GM12891 (cell line): ENCODE data around the gene SMARCC1.

Experiments
- POLR2A ChIP-seq: IDR thresholded peaks from 2 replicates; pipeline ENCODE4 v1.6.1; 2011; ENCODE audit warnings: low read depth, low read length, control low read depth
- POLR2AphosphoS5 ChIP-seq: IDR thresholded peaks from 2 replicates; pipeline ENCODE4 v1.6.1; 2011; ENCODE audit warnings: low read depth, low read length, control low read depth
- SPI1 ChIP-seq: IDR thresholded peaks from 2 replicates; pipeline ENCODE4 v1.6.1; 2011; ENCODE audit warnings: low read depth, low read length, control low read depth
- TAF1 ChIP-seq: IDR thresholded peaks from 2 replicates; pipeline ENCODE4 v1.6.1; 2011; ENCODE audit warnings: low read depth, low read length, control low read depth

- TF ChIP-seq POLR2A (no peak), TAF1 (no peak), POLR2AphosphoS5 (no peak), SPI1 (no peak)
These were observed 225.3 kb downstream of the SMARCC1 start for GRCh38 chr3:47556351-47556750.
